Measurements from ENCODE around the gene TPTE2. TPM values are rescaled to one million over a fixed set of nuclear protein-coding genes. Genes with fewer than 3 reads are reported as not detected.

Gene TPTE2
- total and polyA plus RNA-seq, 2 of the 8 experiments (the other 6 are each of a cell fraction or from before 2014, with no cell fraction given), result not detected

DNA sequence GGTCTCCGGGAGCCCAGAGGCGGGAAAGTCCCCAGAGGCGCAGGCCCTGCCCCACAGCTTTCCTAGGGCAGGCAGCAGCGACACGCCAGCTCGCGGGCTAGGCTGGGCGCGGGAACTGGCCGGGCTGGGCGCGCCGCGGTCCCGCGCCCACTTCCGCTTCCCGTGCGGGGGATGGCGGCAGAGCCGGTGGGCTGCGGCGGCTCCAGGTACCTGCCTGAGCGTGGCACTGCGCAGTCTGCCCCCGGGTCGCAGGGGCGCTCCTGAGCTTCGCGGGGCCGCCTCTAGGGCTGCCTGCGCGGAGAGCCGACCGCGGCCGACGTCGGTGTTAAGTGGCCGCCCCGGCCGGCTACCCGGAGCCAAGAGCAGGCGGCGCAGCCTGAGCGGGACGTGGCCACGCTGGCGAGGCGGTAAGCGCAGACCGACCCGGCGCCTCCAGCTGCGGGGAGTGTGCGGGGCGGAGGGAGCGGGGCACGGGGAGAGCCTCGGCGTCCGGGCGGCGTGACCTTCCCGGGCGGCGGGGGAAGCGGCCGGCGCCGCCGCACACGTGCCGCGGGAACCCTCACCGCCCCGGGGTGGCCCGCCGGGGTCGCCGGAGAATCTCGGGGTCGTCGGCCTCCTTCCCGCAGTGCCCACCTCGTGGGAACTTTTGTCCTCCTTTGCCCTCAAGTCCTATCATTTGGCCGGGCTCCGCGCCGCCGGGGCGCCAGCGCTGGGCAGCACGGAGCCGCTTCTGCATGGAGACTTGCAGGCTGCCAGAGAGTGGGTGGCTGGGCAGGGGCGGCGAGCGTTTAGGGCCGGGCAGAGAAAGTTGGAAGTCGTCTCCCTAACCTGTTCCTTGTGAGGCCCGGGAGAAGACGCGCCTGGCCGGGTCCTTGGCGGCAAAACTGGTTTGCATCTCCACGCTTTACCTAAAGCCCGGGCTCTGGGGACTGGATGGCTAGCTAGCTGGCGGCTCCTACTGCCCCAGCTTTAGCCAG lies 40.7 kb upstream of the TPTE2 start (continued):
- TF ChIP-seq CHD7 (IDR thresholded peaks at IDR 0.05; ENCODE audit: insufficient replicate concordance, low read length), result no peak
- no peak for TF ChIP-seq CHD2 (IDR thresholded peaks at IDR 0.05; ENCODE audit: low read length)
- no peak for TF ChIP-seq KDM1A (IDR thresholded peaks at IDR 0.05; ENCODE audit: borderline replicate concordance, low read length)
- TF ChIP-seq CBX8 (IDR thresholded peaks at IDR 0.05; ENCODE audit: borderline replicate concordance, low read depth, low read length), result no peak
- TF ChIP-seq FOSL1 (IDR thresholded peaks at IDR 0.05; ENCODE audit: insufficient read depth, low read depth, low read length), result no peak
- TF ChIP-seq GABPA (IDR thresholded peaks at IDR 0.05; ENCODE audit: borderline replicate concordance, insufficient read depth, low read length), result peak; percentile 75; the same call in 1 of the 2 replicates
- TF ChIP-seq ATF3 (IDR thresholded peaks at IDR 0.05; ENCODE audit: insufficient read depth, low read depth, low read length), result no peak
- TF ChIP-seq RXRA (IDR thresholded peaks at IDR 0.05; ENCODE audit: insufficient read depth, low read depth, low read length), result no peak

Data from H1 (cell line).